GM18870 (cell line): ENCODE data around the gene NDRG4.

ENCODE experiments used
- ATAC-seq: cut with Tn5 transposase; IDR thresholded peaks from one replicate; pipeline ENCODE4 v1.9.1; 2021; ENCODE audit warnings: moderate library complexity; ENCODE audit not compliant: unreplicated experiment

Gene NDRG4

DNA sequence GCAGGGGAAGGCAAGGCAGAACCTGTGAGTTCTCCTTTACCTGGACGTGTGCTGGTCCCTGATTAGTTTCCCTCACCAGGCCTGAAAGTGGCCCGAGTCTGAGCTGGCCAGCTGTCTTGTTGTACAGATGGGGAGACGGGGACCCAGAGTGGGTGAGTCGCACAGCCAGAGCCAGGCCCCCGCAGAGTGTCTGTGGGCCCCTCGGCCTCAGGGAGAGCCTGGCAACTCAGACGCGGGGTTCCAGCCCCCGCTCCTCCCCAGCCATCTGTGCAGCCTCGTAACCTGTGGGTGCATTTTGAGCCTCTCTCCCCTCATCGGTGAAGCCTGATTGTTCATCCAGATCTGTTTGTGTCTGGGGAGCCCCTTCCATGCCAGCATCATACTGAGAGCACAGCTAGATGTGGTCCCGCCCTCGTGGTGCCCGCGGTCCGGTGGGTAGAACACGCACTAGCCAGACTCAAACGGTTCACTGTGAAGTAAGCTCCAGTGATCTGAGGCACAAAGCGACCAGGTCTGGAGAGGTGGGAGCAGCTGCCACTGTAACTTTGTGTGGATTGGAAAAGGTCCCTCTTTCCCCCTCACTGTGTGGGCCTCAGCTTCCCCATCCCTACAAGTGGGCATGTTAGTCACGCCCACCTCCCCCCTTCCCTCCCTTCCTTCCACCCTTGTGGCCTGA lies 6.0 kb upstream of the NDRG4 start:
- ATAC-seq: no peak

GRCh38 chr16:58494981-58495520 lies 4.9 kb upstream of the NDRG4 start:
- peak; percentile 90 for ATAC-seq

- ATAC-seq: no peak
Measured at GRCh38 chr16:58495521-58496331, 4.2 kb upstream of the NDRG4 start.

DNA sequence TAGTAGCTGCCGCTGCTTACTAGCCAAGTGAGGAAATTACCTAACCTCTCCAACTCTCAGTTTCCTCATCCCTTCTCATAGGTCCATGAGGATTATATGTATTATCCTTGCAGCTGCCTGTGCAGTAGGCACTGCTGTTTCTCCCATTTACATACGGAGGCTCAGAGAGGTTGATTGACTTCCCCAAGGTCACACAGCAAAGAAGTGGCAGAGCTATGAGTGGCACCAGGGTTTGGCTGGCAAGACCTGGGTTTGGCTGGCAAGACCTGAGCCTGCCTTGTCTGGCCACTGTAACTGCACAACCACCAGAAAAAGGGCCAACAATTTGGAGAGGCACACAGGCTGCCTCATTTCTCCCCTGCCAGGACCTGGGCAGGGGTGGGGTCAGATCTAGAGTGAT lies 2.5 kb upstream of the NDRG4 start:
- ATAC-seq: no peak

GRCh38 chr16:58497935-58498334 lies 2.0 kb upstream of the NDRG4 start:
- no peak for ATAC-seq

GRCh38 chr16:58498341-58499091 lies 1.4 kb upstream of the NDRG4 start:
- ATAC-seq: no peak

DNA sequence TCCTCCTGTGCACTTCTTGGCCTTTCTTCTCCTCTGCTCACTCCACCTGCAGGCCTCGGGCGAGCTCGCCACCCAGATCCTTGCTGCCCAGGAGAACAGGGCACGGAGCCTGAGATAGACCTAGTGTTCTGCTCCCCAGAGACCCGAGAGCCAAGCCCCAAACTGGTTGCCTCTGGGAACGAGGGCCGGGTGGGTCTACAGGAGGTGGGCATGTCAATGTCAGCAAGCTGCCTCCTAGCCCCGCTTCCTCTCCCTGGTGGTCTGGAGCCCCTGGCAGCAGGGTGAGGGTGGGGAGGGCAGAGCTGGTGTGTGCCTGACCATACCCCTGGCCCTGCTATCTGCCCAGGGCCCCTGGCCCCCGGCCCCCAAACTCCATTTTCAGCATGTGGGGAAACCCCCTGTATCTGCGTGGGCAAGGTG lies 841 bp upstream of the NDRG4 start:
- ATAC-seq: no peak

- no peak for ATAC-seq
Measured at GRCh38 chr16:58500430-58501241, 693 bp downstream of the NDRG4 start.

GRCh38 chr16:58501242-58502131 lies 1.5 kb downstream of the NDRG4 start:
- ATAC-seq: no peak

DNA sequence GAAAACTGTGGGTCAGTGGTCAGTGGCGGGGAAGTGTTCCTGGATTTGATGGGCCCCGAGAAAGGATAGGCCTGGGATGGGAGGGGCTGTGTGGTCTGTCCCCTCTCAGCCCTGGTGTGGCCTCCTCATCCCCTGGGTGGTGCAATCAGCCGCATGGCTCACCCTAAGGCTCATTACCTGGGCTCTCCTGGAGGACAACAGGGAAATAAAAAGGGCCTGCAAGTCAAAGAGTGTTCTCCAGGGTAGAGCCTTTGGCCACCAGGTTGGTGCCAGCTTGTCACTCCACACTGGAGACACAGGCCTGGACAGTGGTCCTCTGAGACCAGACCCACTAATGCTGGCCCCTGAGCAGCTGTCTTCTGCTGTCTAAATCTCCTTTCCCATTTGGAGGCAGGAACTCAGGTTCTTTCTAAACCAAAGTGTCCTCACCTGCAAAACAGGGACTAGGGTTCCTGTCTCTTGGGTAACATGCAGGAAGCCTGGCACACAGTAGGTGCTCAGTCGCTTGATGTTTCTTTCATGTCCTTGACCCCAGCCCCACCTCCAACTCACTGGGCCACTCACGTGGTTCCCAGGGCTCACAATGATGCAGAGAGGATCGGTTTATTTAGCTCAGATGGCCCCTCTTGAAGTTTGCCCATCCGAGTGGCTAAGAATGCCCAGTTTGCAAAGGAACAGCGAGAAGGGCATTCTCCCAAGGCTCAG lies 2.4 kb downstream of the NDRG4 start:
- ATAC-seq: no peak

DNA sequence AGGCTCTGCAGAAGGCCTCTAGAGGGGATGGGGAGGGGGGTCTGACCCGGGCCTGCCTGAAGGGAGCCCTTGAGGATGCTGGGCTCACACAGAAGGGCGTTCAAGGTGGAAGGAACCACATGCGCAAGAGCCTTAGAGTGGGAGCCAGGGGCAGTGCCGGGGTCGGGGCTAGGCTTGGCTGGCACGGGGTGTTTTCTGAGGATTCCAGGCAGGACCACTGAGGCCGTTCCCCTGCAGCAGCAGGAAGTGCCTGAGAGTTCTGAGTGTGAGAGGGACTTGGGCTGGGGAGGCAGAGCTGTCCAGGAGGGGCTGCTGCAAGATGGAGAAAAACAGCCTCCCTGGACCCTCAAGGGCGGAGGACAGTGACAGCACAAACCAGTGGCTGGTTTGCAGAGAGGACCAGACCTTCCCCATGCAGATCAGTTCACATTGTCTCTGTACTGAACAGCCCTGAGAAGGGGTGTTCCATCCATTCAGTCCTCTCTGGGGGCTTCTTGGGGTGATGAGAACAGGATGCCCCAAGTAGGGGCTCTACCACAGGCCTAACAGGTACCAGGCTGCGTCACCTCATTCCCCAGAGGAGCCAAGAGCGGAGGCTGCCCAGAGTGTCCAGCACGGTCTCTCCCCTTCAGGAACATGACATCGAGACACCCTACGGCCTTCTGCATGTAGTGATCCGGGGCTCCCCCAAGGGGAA lies 3.4 kb downstream of the NDRG4 start:
- ATAC-seq: no peak

DNA sequence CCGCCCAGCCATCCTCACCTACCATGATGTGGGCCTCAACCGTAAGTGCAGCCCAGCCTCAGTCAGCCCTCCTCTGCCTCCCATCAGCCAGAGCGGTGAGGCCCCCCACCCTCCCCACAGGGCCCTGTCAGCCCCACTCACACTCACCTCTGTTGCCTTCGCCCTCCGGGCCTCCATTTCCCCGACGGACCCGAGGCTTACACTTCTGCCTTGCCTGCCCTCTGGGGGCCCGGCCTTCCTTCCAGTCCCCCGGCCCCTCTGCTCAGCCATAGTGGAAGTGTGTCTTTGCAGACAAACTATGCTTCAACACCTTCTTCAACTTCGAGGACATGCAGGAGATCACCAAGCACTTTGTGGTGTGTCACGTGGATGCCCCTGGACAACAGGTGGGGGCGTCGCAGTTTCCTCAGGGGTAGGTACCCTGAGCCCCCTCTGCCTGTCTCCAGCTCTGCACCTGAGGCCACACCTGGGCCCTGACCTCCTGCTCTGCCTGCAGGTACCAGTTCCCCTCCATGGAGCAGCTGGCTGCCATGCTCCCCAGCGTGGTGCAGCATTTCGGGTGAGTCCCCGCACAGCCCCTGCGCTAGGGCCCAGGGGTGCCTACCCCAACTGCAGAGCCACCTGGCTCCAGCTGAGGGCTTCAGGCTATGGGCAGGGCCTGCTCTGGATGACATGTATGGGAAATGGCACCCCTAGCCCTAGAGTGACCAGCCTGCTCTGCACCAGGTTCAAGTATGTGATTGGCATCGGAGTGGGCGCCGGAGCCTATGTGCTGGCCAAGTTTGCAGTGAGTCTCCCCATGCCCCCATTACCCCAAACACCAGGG lies 4.1 kb downstream of the NDRG4 start:
- no peak for ATAC-seq

GRCh38 chr16:58506241-58507194 lies 6.6 kb downstream of the NDRG4 start:
- ATAC-seq: no peak

- no peak for ATAC-seq
Measured at GRCh38 chr16:58507195-58507962, 7.4 kb downstream of the NDRG4 start.

DNA sequence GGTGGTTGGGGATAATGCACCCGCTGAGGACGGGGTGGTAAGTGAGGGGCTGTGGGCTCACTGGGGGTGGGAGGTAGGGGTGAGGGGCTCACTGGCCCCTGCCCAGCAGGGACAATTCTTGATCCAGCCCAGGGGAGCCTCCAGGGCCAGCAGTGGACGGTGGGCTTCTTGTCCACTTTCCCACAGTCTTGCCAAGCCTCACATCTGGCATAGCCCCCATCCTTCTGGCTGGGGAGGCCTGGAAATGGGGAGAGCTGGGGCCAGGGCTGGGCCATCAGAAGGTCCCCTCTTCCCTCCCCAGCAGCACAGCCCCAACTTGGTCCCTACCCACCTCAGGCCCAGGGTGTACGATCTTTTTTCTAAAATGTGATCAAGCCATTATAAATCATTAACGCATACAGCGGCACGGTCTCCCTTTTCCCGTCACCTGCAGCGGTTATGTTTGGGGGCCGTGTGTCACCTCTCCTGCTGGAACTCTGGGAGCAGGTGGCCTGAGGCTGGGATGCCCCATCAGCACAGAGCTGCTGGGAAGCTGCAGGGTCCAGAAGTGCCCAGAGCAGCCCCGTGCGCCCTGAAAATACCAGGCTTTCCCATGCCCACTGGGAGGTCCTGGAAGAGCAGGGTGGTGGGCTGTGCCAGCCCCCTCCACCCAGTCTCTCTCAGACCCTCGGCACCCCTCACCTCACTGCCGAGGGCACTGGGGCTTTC lies 8.2 kb downstream of the NDRG4 start:
- no peak for ATAC-seq
